HepG2 (cell line): Measurements from ENCODE around the gene ABHD18. TPM values are rescaled to one million over a fixed set of nuclear protein-coding genes. Genes with fewer than 3 reads are reported as not detected.

Experiments used
- ATAC-seq: fragments of 200-7000 bp; cut with Tn5 transposase; 3 replicates; pipeline ENCODE4 v1.9.1; 2020; ENCODE audit warnings: mild to moderate bottlenecking, moderate library complexity
- BruUV-seq: library from RNA; stranded (reverse); fragments of 400-500 nt; replicated peaks from 2 replicates; lab custom pipeline; 2021; lab: Mats Ljungman, UMichigan
- CTCF ChIA-PET: fragments of 300-600 bp; formaldehyde crosslinking; extraction: SDS; loops from one replicate; lab custom pipeline; 2021; ENCODE audit warnings: low total read pairs, inconsistent platforms, low intra/inter-chr PET ratio; lab: Yijun Ruan, JAX
- POLR2A ChIA-PET: fragments of 350-600 bp; sonication (Branson Sonifier 250); formaldehyde crosslinking; loops from one replicate; lab custom pipeline; 2020; ENCODE audit warnings: antibody characterized with exemption, inconsistent platforms; lab: Yijun Ruan, JAX
- DNase-seq: peaks from one replicate; pipeline ENCODE4 v3.0.0-alpha.2; 2015; ENCODE audit warnings: low spot score
- FAIRE-seq: peaks from 3 replicates; lab custom pipeline; 2011; peaks lifted over from hg19 to GRCh38; lab: Jason Lieb, UNC
- H2AFZ ChIP-seq: one replicate; pipeline ENCODE4 v1.6.1; 2011; ENCODE audit warnings: low read length, inconsistent platforms
- H3K27ac ChIP-seq: fragments of 300-600 bp; 3 replicates; pipeline ENCODE4 v1.8.0; 2011; ENCODE audit warnings: mixed run types, mild to moderate bottlenecking, mixed read lengths, low read length, inconsistent platforms; ENCODE audit not compliant: insufficient read depth; ENCODE audit errors: extremely low read length
- H3K27me3 ChIP-seq, 2 experiments: fragments of 200-600 bp in 1 of 2; 2 replicates in 1 of 2; 3 replicates in 1 of 2; pipeline versions ENCODE4 v1.6.0 to v1.8.0; 2011; ENCODE audit warnings: low read length in 2 of 2, mild to moderate bottlenecking in 2 of 2, moderate library complexity in 2 of 2, inconsistent platforms in 1 of 2; ENCODE audit not compliant: insufficient read depth in 2 of 2, control insufficient read depth in 1 of 2
- H3K36me3 ChIP-seq, 2 experiments: fragments of 200-600 bp in 1 of 2; replicated peaks in 1 of 2; 2 replicates in 1 of 2; 3 replicates in 1 of 2; pipeline versions ENCODE4 v1.5.1 to v1.8.0; 2011; ENCODE audit warnings: low read length in 2 of 2, inconsistent platforms in 1 of 2; ENCODE audit not compliant: insufficient read depth in 2 of 2, control insufficient read depth in 1 of 2
- H3K4me1 ChIP-seq: 2 replicates; pipeline ENCODE4 v1.5.1; 2012; ENCODE audit warnings: low read length, inconsistent platforms; ENCODE audit not compliant: insufficient read depth
- H3K4me2 ChIP-seq: 2 replicates; pipeline ENCODE4 v1.6.0; 2011; ENCODE audit warnings: low read depth, low read length, inconsistent platforms
- H3K4me3 ChIP-seq, 3 experiments: fragments of 200-600 bp in 1 of 3; sonication (generic), shearing (Covaris generic) in 1 of 3; replicated peaks in 1 of 3; 2 replicates each; pipeline ENCODE4 v1.5.1; 2011 to 2016; ENCODE audit warnings: low read length in 3 of 3, inconsistent platforms in 2 of 3, low read depth in 2 of 3, mild to moderate bottlenecking in 2 of 3, control low read depth in 1 of 3, mixed read lengths in 1 of 3; ENCODE audit not compliant: insufficient read depth in 1 of 3
- H3K79me2 ChIP-seq: one replicate; pipeline ENCODE4 v1.6.1; 2011; ENCODE audit warnings: low read length, inconsistent platforms; ENCODE audit not compliant: insufficient read depth
- H3K9ac ChIP-seq: 2 replicates; pipeline ENCODE4 v1.6.0; 2011; ENCODE audit warnings: mild to moderate bottlenecking, low read depth, low read length, inconsistent platforms; ENCODE audit not compliant: insufficient read depth
- H3K9me3 ChIP-seq: 2 replicates; pipeline ENCODE4 v1.5.1; 2012; ENCODE audit warnings: mild to moderate bottlenecking, low read length
- H4K20me1 ChIP-seq: 2 replicates; pipeline ENCODE4 v1.6.0; 2011; ENCODE audit warnings: inconsistent platforms, mild to moderate bottlenecking, low read length, moderate library complexity; ENCODE audit not compliant: insufficient read depth
- GABPA ChIP-seq, 2 experiments: IDR thresholded peaks; 2 replicates each; pipeline ENCODE4 v1.6.1; 2011 to 2016; ENCODE audit warnings: low read depth in 2 of 2, low read length in 1 of 2, missing biosample characterization in 1 of 2, missing genetic modification characterization in 1 of 2
- LCORL ChIP-seq, 2 experiments: fragments of 450-650 bp in 1 of 2; sonication (generic) in 1 of 2; formaldehyde crosslinking in 1 of 2; IDR thresholded peaks; 2 replicates each; pipeline versions ENCODE4 v1.5.0 to v1.6.1; 2017 to 2020; ENCODE audit warnings: antibody characterized with exemption in 1 of 2, missing genetic modification reagents in 1 of 2
- RORA ChIP-seq: sonication (generic); formaldehyde crosslinking; IDR thresholded peaks from 2 replicates; pipeline ENCODE4 v1.5.0; 2020; ENCODE audit warnings: mild to moderate bottlenecking, missing genetic modification reagents, moderate library complexity
- ZNF557 ChIP-seq: sonication (generic); formaldehyde crosslinking; IDR thresholded peaks from 2 replicates; pipeline ENCODE4 v1.4.0; 2020; ENCODE audit warnings: missing genetic modification reagents
- WGBS: methylation state at CpG from one replicate; pipeline ENCODE4 v1.1.6; 2017; ENCODE audit warnings: low lambda C conversion rate; 5-methylcytosine and 5-hydroxymethylcytosine counted together
- in situ Hi-C: cut with HindIII; loops from 2 replicates; pipeline ENCODE4 v1.10.0; 2017; ENCODE audit warnings: low pct_unique_long_range_greater_than_20kb; ENCODE audit not compliant: extremely low pct_ligation_motif_present
- intact Hi-C: fragments of 100-400 bp; cut with micrococcal nuclease; formaldehyde crosslinking; loops from one replicate; pipeline ENCODE4 v1.10.0; 2022; ENCODE audit not compliant: unreplicated experiment
- polyA plus RNA-seq, 8 experiments: library from polyadenylated mRNA; depleted of rRNA in 3 of 8; stranded (reverse) in 7 of 8; unstranded in 1 of 8; fragments of >200 nt; fragmentation: Illumina TruSeq in 4 of 8; extraction: Trizol in 4 of 8; gene quantifications; 2 replicates each; pipeline versions ENCODE4 v1.2.1 to v1.2.3, GENCODE V29; 2011 to 2016; ENCODE audit warnings: low read depth in 4 of 8, missing spikeins in 1 of 8, mixed read lengths in 1 of 8; ENCODE audit not compliant: insufficient read depth in 1 of 8
- total RNA-seq, 5 experiments: library from RNA; depleted of rRNA; stranded (reverse); fragments of >200 nt; fragmentation: Illumina TruSeq; extraction: Trizol; gene quantifications; 2 replicates each; pipeline ENCODE4 v1.2.3, GENCODE V29; 2016; ENCODE audit warnings: low read depth in 1 of 5

Gene ABHD18
- total and polyA plus RNA-seq, 2 of the 13 experiments (the other 11 are each of a cell fraction or from before 2014, with no cell fraction given) = 5.5 to 16.3 TPM

- Histone ChIP-seq H3K36me3 (0 out of 5 replicates have a peak, but pooled peaks cover 0 to 3% of the 10 kb centered on the region in 2 experiments), H3K27ac (no peak overlapping the region), H3K9ac (no peak overlapping the region), H3K27me3 (no peaks in the 10 kb centered on the region), H3K4me1 (no peaks in the 10 kb centered on the region), H3K4me3 (no peak overlapping the region), H3K9me3 (no peaks in the 10 kb centered on the region), H3K4me2 (no peak overlapping the region), H4K20me1 (no peaks in the 10 kb centered on the region), H2AFZ (no peak overlapping the region), H3K79me2 (no peaks in the 10 kb centered on the region)
- ATAC-seq (no peak), FAIRE-seq (no peak), DNase-seq (no peak)
- ChIA-PET CTCF (no interaction called here), POLR2A (no interaction called here)
- WGBS = 83% methylated on average over 8 of the region's 8 CpGs
- intact Hi-C loops = no loop called here
- in situ Hi-C loops = no loop called here
- no TSS peak for BruUV-seq
- TF ChIP-seq LCORL (IDR thresholded peaks at IDR 0.05) (0 out of 2 replicates have a peak, but pooled peaks have one; percentile 13), LCORL (CRISPR knock-in tag; IDR thresholded peaks at IDR 0.05) (no peak), ZNF557 (no peak)
Observed at GRCh38 chr4:127997534-127998388, 32.6 kb downstream of the ABHD18 start.

- Histone ChIP-seq H2AFZ (no peak overlapping the region), H3K4me1 (no peaks in the 10 kb centered on the region), H3K36me3 (peaks cover 2 to 3% of the 10 kb centered on the region in 2 experiments; a peak in 1 of 5 replicates), H3K27me3 (no peaks in the 10 kb centered on the region), H3K4me3 (no peak overlapping the region), H3K79me2 (no peaks in the 10 kb centered on the region), H3K9me3 (no peaks in the 10 kb centered on the region), H3K27ac (no peak overlapping the region), H4K20me1 (no peaks in the 10 kb centered on the region), H3K4me2 (no peak overlapping the region), H3K9ac (no peak overlapping the region)
- no peak for ATAC-seq
- no peak for TF ChIP-seq GABPA (IDR thresholded peaks at IDR 0.05; ENCODE audit: low read depth, low read length)
- no peak for TF ChIP-seq GABPA (CRISPR knock-in tag; IDR thresholded peaks at IDR 0.05; ENCODE audit: low read depth)
- TF ChIP-seq RORA (CRISPR knock-in tag) = no peak
- FAIRE-seq = no peak
- POLR2A ChIA-PET = no interaction called here
- BruUV-seq = no TSS peak
- DNase-seq = no peak
- WGBS = 97% methylated on average over 5 of the region's 5 CpGs
- in situ Hi-C loops (no loop called here), intact Hi-C loops (no loop called here)
- CTCF ChIA-PET = no interaction called here
Observed at GRCh38 chr4:128006592-128006991, 41.4 kb downstream of the ABHD18 start.
